ENCODE data around the gene GNB3. TPM values are rescaled to one million over a fixed set of nuclear protein-coding genes. Genes with fewer than 3 reads are reported as not detected.

The GNB3 gene
- total RNA-seq: 0.47 and 1.5 TPM in 2 replicates

DNA sequence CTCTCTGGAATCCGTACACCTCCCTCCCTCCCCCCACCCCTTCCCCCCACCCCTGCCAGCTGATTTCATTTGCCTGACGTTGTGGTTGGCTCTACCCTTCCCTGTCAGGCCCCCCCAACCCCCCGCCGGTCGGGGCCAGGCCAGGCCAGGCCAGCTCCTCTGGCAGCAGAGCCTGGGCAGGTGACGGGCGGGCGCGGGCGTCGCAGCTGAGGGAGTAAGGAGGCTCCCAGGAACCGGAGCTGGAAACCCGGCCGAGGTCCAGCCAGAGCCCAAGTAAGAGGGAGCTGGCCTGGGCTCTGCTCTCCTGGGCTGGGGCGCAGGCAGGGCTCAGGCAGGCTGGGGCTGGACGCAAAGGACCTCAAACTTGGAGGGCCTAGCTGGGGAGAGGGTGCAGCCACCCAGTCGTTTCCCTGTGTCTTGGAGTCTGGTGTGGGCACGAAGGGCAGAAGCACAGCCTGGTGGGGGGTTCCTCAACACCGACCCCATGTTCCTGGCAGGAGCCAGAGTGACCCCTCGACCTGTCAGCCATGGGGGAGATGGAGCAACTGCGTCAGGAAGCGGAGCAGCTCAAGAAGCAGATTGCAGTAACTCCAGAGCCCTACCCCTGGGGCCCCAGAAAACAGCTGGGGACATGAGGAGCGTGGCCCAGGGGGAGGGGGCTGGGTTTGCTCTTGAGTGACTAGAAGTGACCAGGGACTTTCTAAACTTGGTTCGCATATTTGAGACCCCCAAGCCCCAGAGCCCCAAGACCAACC lies at the start of gene GNB3:
TSS of gene GNB3 (plus strand) at position 165 of the 755 bp plus-strand sequence. CDS start at position 528, 363 bp downstream.
- intact Hi-C loops (cut with micrococcal nuclease): no loop called here

- intact Hi-C loops (cut with micrococcal nuclease): loop anchor here (1.0 to 2.0 kb wide), 3 partner anchors 17 to 68 kb away; partner anchors contain the start of gene COPS7A
These were observed 48.7 kb upstream of the GNB3 start for GRCh38 chr12:6791931-6792520.

DNA sequence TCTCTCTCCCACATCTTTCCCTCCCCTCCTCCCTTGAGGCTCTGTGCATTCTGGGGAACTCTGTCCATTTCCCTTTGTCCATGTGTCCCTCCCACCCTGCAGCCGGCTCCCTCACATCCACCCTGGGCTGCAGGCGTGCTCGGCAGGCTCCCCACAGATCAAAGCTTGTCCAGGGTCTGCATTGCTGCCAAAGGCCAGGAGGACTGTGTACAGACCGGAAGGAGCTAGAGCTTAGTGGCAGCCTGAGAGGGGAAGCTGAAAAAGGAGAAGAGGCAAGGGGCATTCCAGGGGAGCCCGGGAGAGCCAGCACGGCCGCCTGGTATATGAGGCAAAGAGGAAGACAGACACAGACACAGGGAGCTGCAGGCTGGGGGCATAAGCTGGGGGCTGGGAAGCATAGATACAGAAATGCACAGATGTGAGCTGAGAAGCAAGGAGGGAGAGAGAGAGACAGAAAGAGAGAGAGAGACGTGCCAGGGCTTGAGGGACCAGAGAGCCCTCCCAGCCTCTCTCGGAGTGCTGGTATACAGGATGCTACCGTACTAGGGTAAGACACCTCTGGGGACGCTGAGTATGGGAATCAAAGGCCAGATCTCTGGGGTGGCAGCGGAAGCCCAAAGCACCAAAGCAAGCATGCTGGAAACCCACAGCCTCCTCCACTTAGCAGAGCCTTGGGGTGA lies 48.1 kb upstream of the GNB3 start:
- intact Hi-C loops (cut with micrococcal nuclease): loop anchor here (1.0 to 2.0 kb wide), 4 partner anchors 16 to 184 kb away; partner anchors contain the start of gene COPS7A

- intact Hi-C loops (cut with micrococcal nuclease): no loop called here
These were observed 45.6 kb upstream of the GNB3 start for GRCh38 chr12:6795088-6795487.

GRCh38 chr12:6796576-6796975 lies 44.1 kb upstream of the GNB3 start:
- intact Hi-C loops (cut with micrococcal nuclease): no loop called here

GRCh38 chr12:6799147-6799546 lies 41.6 kb upstream of the GNB3 start:
- intact Hi-C loops (cut with micrococcal nuclease): no loop called here

DNA sequence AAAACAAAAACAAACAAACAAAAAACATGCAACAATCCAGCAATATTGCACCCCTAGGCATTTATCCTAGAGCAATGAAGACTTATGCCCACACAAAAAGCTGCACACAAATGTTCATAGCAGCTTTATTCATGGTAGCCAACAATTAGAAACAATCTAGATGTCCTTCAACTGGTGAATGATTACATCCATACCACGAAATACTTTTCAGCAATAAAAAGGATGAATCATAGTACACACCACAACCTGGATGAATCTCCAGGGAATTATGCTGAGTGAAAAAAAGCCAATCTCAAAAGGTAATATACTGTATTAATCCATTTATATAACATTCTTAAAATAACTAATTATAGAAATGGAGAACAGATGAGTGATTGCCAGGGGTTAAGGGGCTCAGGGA lies 33.6 kb upstream of the GNB3 start:
- intact Hi-C loops (cut with micrococcal nuclease): no loop called here

- intact Hi-C loops (cut with micrococcal nuclease): loop anchor here (2.0 kb wide), 1 partner anchor 16 kb away; no protein-coding TSS in a partner anchor
These were observed 31.7 kb upstream of the GNB3 start for GRCh38 chr12:6809056-6809455.

- intact Hi-C loops (cut with micrococcal nuclease): no loop called here
These were observed 30.0 kb upstream of the GNB3 start for GRCh38 chr12:6810758-6811157.

DNA sequence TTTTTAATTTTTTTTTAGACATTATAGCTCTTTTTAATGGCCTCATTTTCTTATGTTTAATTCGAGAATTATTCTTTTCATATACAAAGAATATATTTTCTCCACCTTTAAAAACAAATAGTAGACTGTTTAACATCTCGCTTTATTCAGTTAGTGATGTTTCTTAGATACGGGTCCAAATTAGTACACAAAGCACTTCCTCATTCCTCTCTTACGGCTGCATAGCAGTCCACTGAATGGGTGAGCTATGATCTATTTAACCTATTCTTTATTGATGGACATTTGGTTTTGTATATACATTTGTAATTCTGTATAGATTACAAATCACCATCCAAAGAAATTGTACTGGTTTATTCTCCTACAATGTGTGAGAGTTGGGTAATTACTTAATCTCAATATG lies 27.4 kb upstream of the GNB3 start:
- intact Hi-C loops (cut with micrococcal nuclease): no loop called here

- intact Hi-C loops (cut with micrococcal nuclease): no loop called here
These were observed 24.1 kb upstream of the GNB3 start for GRCh38 chr12:6816598-6816997.

- intact Hi-C loops (cut with micrococcal nuclease): no loop called here
These were observed 23.6 kb upstream of the GNB3 start for GRCh38 chr12:6817098-6817497.

GRCh38 chr12:6817662-6818157 lies 23.0 kb upstream of the GNB3 start:
- intact Hi-C loops (cut with micrococcal nuclease): no loop called here

DNA sequence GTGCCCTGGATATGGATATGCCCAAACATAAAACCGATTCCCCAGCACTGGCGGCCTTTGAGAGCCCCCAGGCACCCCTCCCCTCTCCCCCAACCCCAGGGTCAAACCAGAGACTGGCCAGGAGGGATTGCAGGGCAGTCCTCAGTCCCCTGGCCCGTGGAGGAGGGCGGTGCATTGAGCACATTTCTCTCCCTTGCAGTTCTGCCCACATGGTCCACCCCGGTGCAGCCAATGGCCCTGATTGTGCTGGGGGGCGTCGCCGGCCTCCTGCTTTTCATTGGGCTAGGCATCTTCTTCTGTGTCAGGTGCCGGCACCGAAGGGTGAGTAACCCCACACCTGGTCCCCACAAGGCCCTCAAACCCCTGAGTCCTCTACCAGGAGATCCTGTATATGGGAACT lies 22.5 kb upstream of the GNB3 start:
- intact Hi-C loops (cut with micrococcal nuclease): no loop called here

DNA sequence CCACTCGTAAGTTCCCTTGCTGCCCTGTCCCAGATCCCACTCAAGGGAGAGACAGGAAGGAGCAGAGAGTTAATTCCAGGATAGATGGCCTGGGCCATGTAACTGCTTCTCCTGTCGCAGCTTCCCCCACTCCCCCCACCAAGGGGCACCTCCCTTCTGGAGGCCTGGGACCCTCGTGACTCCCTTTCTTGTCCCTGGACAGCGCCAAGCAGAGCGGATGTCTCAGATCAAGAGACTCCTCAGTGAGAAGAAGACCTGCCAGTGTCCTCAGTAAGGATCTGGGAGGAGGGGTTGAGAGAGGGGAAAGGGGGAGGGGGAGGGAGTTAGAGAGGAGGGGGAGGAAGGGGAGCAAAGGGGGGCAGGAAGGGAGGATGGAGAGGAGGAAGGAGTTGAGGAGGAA lies 22.1 kb upstream of the GNB3 start:
- intact Hi-C loops (cut with micrococcal nuclease): no loop called here

DNA sequence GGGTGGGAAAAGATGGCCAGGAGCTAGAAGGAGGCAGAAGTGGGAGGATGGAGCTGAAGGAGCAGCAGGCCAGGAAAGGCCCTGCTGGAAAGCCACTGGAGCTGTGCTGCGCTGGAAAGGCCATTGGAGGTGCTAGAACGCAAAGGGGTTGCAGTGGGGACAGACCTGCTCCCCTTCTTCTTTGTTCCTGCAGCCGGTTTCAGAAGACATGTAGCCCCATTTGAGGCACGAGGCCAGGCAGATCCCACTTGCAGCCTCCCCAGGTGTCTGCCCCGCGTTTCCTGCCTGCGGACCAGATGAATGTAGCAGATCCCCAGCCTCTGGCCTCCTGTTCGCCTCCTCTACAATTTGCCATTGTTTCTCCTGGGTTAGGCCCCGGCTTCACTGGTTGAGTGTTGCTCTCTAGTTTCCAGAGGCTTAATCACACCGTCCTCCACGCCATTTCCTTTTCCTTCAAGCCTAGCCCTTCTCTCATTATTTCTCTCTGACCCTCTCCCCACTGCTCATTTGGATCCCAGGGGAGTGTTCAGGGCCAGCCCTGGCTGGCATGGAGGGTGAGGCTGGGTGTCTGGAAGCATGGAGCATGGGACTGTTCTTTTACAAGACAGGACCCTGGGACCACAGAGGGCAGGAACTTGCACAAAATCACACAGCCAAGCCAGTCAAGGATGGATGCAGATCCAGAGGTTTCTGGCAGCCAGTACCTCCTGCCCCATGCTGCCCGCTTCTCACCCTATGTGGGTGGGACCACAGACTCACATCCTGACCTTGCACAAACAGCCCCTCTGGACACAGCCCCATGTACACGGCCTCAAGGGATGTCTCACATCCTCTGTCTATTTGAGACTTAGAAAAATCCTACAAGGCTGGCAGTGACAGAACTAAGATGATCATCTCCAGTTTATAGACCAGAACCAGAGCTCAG lies 21.4 kb upstream of the GNB3 start:
- intact Hi-C loops (cut with micrococcal nuclease): no loop called here

DNA sequence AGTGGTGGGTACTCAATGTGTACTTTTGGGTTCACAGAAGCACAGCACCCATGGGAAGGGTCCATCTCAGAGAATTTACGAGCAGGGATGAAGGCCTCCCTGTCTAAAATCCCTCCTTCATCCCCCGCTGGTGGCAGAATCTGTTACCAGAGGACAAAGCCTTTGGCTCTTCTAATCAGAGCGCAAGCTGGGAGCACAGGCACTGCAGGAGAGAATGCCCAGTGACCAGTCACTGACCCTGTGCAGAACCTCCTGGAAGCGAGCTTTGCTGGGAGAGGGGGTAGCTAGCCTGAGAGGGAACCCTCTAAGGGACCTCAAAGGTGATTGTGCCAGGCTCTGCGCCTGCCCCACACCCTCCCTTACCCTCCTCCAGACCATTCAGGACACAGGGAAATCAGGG lies 20.6 kb upstream of the GNB3 start:
- intact Hi-C loops (cut with micrococcal nuclease): no loop called here

- intact Hi-C loops (cut with micrococcal nuclease): no loop called here
These were observed 18.9 kb upstream of the GNB3 start, which contains the start of gene GPR162 for GRCh38 chr12:6821591-6822425. TSS of gene GPR162 (plus strand) at chr12:6821821. CDS start at chr12:6823899, 2,078 bp downstream.

- intact Hi-C loops (cut with micrococcal nuclease): no loop called here
These were observed 18.1 kb upstream of the GNB3 start for GRCh38 chr12:6822426-6823135.
